ENCODE results near the gene ICAM2.
A peak's percentile ranks its signal among the peaks of the same experiment; 100 is the strongest.

The ICAM2 gene

GRCh38 chr17:64020056-64020766 lies at the start of gene ICAM2:
Gene ICAM2, minus strand, starts transcription at chr17:64020633. Its CDS starts 13,942 bp downstream, at chr17:64006691.
- Mint-ChIP-seq H3K4me1 (peaks cover 74% of the 10 kb centered on the region), H3K36me3 (peaks cover 4% of the 10 kb centered on the region), H3K4me3 (peak within 1 kb of the TSS; percentile 96), H3K27ac (peak within 1 kb of the TSS; percentile 97), H3K27me3 (no peaks in the 10 kb centered on the region), H3K9me3 (no peaks in the 10 kb centered on the region)

GRCh38 chr17:64070213-64070612 lies 49.8 kb upstream of the ICAM2 start:
- H3K36me3 Mint-ChIP-seq, result peaks cover 44% of the 10 kb centered on the region
- H3K27ac Mint-ChIP-seq, result no peak overlapping the region
- peaks cover 8% of the 10 kb centered on the region for H3K9me3 Mint-ChIP-seq
- no peaks in the 10 kb centered on the region for H3K27me3 Mint-ChIP-seq
- H3K4me3 Mint-ChIP-seq, result no peak overlapping the region
- H3K4me1 Mint-ChIP-seq, result peaks cover 26% of the 10 kb centered on the region

GRCh38 chr17:64069143-64069542 lies 48.7 kb upstream of the ICAM2 start:
- Mint-ChIP-seq H3K36me3 (peaks cover 45% of the 10 kb centered on the region), H3K27me3 (no peaks in the 10 kb centered on the region), H3K4me1 (peaks cover 35% of the 10 kb centered on the region), H3K4me3 (no peak overlapping the region), H3K9me3 (peaks cover 8% of the 10 kb centered on the region), H3K27ac (peak overlapping the region; percentile 35)

- Mint-ChIP-seq H3K4me3 (peak overlapping the region; percentile 47), H3K4me1 (peaks cover 48% of the 10 kb centered on the region), H3K36me3 (peaks cover 43% of the 10 kb centered on the region), H3K27ac (peak overlapping the region; percentile 79), H3K9me3 (peaks cover 8% of the 10 kb centered on the region), H3K27me3 (no peaks in the 10 kb centered on the region)
Observed at GRCh38 chr17:64067657-64068056, 47.2 kb upstream of the ICAM2 start.

- Mint-ChIP-seq H3K4me3 (peak overlapping the region; percentile 56), H3K27ac (peak overlapping the region; percentile 88), H3K36me3 (peaks cover 37% of the 10 kb centered on the region), H3K27me3 (no peaks in the 10 kb centered on the region), H3K4me1 (peaks cover 48% of the 10 kb centered on the region), H3K9me3 (peaks cover 8% of the 10 kb centered on the region)
Observed at GRCh38 chr17:64066716-64067115, 46.3 kb upstream of the ICAM2 start.

GRCh38 chr17:64065161-64065560 lies 44.7 kb upstream of the ICAM2 start:
- peaks cover 58% of the 10 kb centered on the region for H3K4me1 Mint-ChIP-seq
- H3K27ac Mint-ChIP-seq, result no peak overlapping the region
- peaks cover 33% of the 10 kb centered on the region for H3K36me3 Mint-ChIP-seq
- H3K27me3 Mint-ChIP-seq, result no peaks in the 10 kb centered on the region
- peaks cover 4% of the 10 kb centered on the region for H3K9me3 Mint-ChIP-seq
- H3K4me3 Mint-ChIP-seq, result no peak overlapping the region

GRCh38 chr17:64064331-64064730 lies 43.9 kb upstream of the ICAM2 start:
- Mint-ChIP-seq H3K27ac (no peak overlapping the region), H3K4me1 (peaks cover 61% of the 10 kb centered on the region), H3K9me3 (peaks cover 4% of the 10 kb centered on the region), H3K27me3 (no peaks in the 10 kb centered on the region), H3K4me3 (peak overlapping the region; percentile 40), H3K36me3 (peaks cover 30% of the 10 kb centered on the region)

GRCh38 chr17:64063766-64064224 lies 43.4 kb upstream of the ICAM2 start:
- peaks cover 4% of the 10 kb centered on the region for H3K9me3 Mint-ChIP-seq
- H3K4me1 Mint-ChIP-seq, result peaks cover 62% of the 10 kb centered on the region
- H3K27me3 Mint-ChIP-seq, result no peaks in the 10 kb centered on the region
- H3K4me3 Mint-ChIP-seq, result peak overlapping the region; percentile 17
- H3K27ac Mint-ChIP-seq, result no peak overlapping the region
- peaks cover 26% of the 10 kb centered on the region for H3K36me3 Mint-ChIP-seq

- Mint-ChIP-seq H3K4me3 (no peak overlapping the region), H3K36me3 (peaks cover 24% of the 10 kb centered on the region), H3K4me1 (peaks cover 65% of the 10 kb centered on the region), H3K27ac (peak overlapping the region; percentile 35), H3K9me3 (no peaks in the 10 kb centered on the region), H3K27me3 (no peaks in the 10 kb centered on the region)
Observed at GRCh38 chr17:64063088-64063487, 42.7 kb upstream of the ICAM2 start.

GRCh38 chr17:64061178-64061898 lies 40.9 kb upstream of the ICAM2 start:
- Mint-ChIP-seq H3K27me3 (no peaks in the 10 kb centered on the region), H3K27ac (peak overlapping the region; percentile 10), H3K9me3 (no peaks in the 10 kb centered on the region), H3K4me1 (peaks cover 56% of the 10 kb centered on the region), H3K36me3 (peaks cover 21% of the 10 kb centered on the region), H3K4me3 (no peak overlapping the region)

- Mint-ChIP-seq H3K4me3 (no peak overlapping the region), H3K4me1 (peaks cover 54% of the 10 kb centered on the region), H3K27me3 (no peaks in the 10 kb centered on the region), H3K9me3 (no peaks in the 10 kb centered on the region), H3K27ac (peak overlapping the region; percentile 69), H3K36me3 (peaks cover 21% of the 10 kb centered on the region)
Observed at GRCh38 chr17:64060331-64060730, 39.9 kb upstream of the ICAM2 start.

GRCh38 chr17:64059756-64060155 lies 39.3 kb upstream of the ICAM2 start:
- Mint-ChIP-seq H3K36me3 (peaks cover 21% of the 10 kb centered on the region), H3K4me1 (peaks cover 51% of the 10 kb centered on the region), H3K4me3 (no peak overlapping the region), H3K27me3 (no peaks in the 10 kb centered on the region), H3K9me3 (no peaks in the 10 kb centered on the region), H3K27ac (peak overlapping the region; percentile 69)

- no peak overlapping the region for H3K4me3 Mint-ChIP-seq
- H3K9me3 Mint-ChIP-seq, result no peaks in the 10 kb centered on the region
- peaks cover 19% of the 10 kb centered on the region for H3K36me3 Mint-ChIP-seq
- H3K27ac Mint-ChIP-seq, result no peak overlapping the region
- H3K27me3 Mint-ChIP-seq, result no peaks in the 10 kb centered on the region
- peaks cover 40% of the 10 kb centered on the region for H3K4me1 Mint-ChIP-seq
Observed at GRCh38 chr17:64058621-64059020, 38.2 kb upstream of the ICAM2 start.

GRCh38 chr17:64057701-64058263 lies 37.3 kb upstream of the ICAM2 start:
- Mint-ChIP-seq H3K9me3 (no peaks in the 10 kb centered on the region), H3K27ac (no peak overlapping the region), H3K36me3 (peaks cover 23% of the 10 kb centered on the region), H3K4me1 (peaks cover 32% of the 10 kb centered on the region), H3K27me3 (no peaks in the 10 kb centered on the region), H3K4me3 (no peak overlapping the region)

- H3K9me3 Mint-ChIP-seq, result no peaks in the 10 kb centered on the region
- no peak overlapping the region for H3K4me3 Mint-ChIP-seq
- H3K27ac Mint-ChIP-seq, result peak overlapping the region; percentile 32
- H3K36me3 Mint-ChIP-seq, result peaks cover 25% of the 10 kb centered on the region
- H3K4me1 Mint-ChIP-seq, result peaks cover 40% of the 10 kb centered on the region
- H3K27me3 Mint-ChIP-seq, result no peaks in the 10 kb centered on the region
Observed at GRCh38 chr17:64056269-64057005, 36.0 kb upstream of the ICAM2 start.
